Ascending aorta (tissue), 2 donors: ENCODE data around the gene C5orf47. TPM values are rescaled to one million over a fixed set of nuclear protein-coding genes. Genes with fewer than 3 reads are reported as not detected.

Experiments
- DNase-seq, 2 donors: peaks; one replicate each; pipeline ENCODE4 v3.0.0-alpha.2; 2019; ENCODE audit warnings: low spot score in 2 of 2
- H3K27ac ChIP-seq, 2 donors: fragments of 200-600 bp; sonication (generic); one replicate each; pipeline ENCODE4 v1.5.1; 2016 to 2017; ENCODE audit warnings: mild to moderate bottlenecking in 1 of 2
- H3K27me3 ChIP-seq: fragments of 200-600 bp; sonication (generic); one replicate; pipeline ENCODE4 v1.5.1; 2017
- H3K36me3 ChIP-seq, 2 donors: fragments of 200-600 bp; sonication (generic); one replicate each; pipeline ENCODE4 v1.5.1; 2016
- H3K4me1 ChIP-seq, 2 donors: fragments of 200-600 bp; sonication (generic); one replicate each; pipeline ENCODE4 v1.5.1; 2016 to 2017; ENCODE audit warnings: mild to moderate bottlenecking in 1 of 2
- H3K4me3 ChIP-seq, 2 donors: fragments of 200-600 bp; sonication (generic); one replicate each; pipeline ENCODE4 v1.5.1; 2016 to 2017; ENCODE audit warnings: mild to moderate bottlenecking in 1 of 2
- H3K9me3 ChIP-seq, 2 donors: fragments of 200-600 bp; sonication (generic); one replicate each; pipeline ENCODE4 v1.5.1; 2016
- intact Hi-C: fragments of 100-400 bp; cut with DNase I; formaldehyde crosslinking; loops from one replicate; pipeline ENCODE4 v1.15.1; 2023
- total RNA-seq: library from RNA; depleted of rRNA; stranded (reverse); fragments of >200 nt; gene quantifications from one replicate; pipeline ENCODE4 v1.1.0, GENCODE V29; 2016
- TF ChIP-seq, protein P1 (sequence below), 3 experiments: fragments of 200-600 bp in 2 of 3; fragments of 450-650 bp in 1 of 3; sonication (generic) in 2 of 3; IDR thresholded peaks; one replicate each; pipeline ENCODE4 v1.5.1; 2016 to 2019; ENCODE audit warnings: antibody characterized with exemption in 3 of 3, mild to moderate bottlenecking in 1 of 3, moderate library complexity in 1 of 3

Gene C5orf47
- total RNA-seq, 1 donor from 2014 or later: not detected

DNA sequence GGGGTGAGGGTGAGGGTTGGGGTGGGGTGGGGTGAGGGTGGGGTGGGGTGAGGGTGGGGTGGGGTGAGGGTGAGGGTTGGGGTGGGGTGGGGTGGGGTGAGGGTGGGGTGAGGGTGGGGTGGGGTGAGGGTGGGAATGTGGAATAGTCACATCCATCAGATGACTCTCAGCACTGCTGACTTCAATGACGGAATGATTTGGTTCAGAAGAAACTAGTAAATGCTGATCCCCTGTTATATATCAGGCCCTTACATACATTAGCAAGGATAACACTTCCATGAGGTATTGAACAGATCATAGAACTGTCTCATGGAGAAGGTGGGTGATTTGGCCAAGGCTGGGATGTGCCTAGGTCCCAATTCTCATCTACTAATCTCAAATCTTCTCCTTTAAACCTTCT, 24.5 kb upstream of the C5orf47 start:
- no peaks in the 10 kb centered on the region for H3K27me3 ChIP-seq

GRCh38 chr5:173967241-173967640, 21.7 kb upstream of the C5orf47 start:
- Histone ChIP-seq H3K27me3 (no peaks in the 10 kb centered on the region), H3K4me1 (peaks cover 0 to 4% of the 10 kb centered on the region in 2 donors), H3K27ac (no peak overlapping the region), H3K36me3 (no peaks in the 10 kb centered on the region), H3K4me3 (no peak overlapping the region), H3K9me3 (no peaks in the 10 kb centered on the region)
- intact Hi-C loops: no loop called here
- TF ChIP-seq, protein P1, sequence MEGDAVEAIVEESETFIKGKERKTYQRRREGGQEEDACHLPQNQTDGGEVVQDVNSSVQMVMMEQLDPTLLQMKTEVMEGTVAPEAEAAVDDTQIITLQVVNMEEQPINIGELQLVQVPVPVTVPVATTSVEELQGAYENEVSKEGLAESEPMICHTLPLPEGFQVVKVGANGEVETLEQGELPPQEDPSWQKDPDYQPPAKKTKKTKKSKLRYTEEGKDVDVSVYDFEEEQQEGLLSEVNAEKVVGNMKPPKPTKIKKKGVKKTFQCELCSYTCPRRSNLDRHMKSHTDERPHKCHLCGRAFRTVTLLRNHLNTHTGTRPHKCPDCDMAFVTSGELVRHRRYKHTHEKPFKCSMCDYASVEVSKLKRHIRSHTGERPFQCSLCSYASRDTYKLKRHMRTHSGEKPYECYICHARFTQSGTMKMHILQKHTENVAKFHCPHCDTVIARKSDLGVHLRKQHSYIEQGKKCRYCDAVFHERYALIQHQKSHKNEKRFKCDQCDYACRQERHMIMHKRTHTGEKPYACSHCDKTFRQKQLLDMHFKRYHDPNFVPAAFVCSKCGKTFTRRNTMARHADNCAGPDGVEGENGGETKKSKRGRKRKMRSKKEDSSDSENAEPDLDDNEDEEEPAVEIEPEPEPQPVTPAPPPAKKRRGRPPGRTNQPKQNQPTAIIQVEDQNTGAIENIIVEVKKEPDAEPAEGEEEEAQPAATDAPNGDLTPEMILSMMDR (IDR thresholded peaks at IDR 0.05): no peak
- no peak for DNase-seq

More for the DNA sequence above, 24.5 kb upstream of the C5orf47 start:
- no peak overlapping the region for H3K4me3 ChIP-seq
- DNase-seq: no peak
- H3K27ac ChIP-seq: no peak overlapping the region
- TF ChIP-seq, protein P1 (IDR thresholded peaks at IDR 0.05): no peak
- no peaks in the 10 kb centered on the region for H3K4me1 ChIP-seq
- intact Hi-C loops: no loop called here
- no peaks in the 10 kb centered on the region for H3K36me3 ChIP-seq
- H3K9me3 ChIP-seq: no peaks in the 10 kb centered on the region

- intact Hi-C loops: no loop called here
- no peaks in the 10 kb centered on the region for H3K27me3 ChIP-seq
- no peaks in the 10 kb centered on the region for H3K36me3 ChIP-seq
- H3K27ac ChIP-seq: no peak overlapping the region
- TF ChIP-seq, protein P1 (IDR thresholded peaks at IDR 0.05): no peak
- no peak overlapping the region for H3K4me3 ChIP-seq
- peaks cover 4 to 5% of the 10 kb centered on the region in 2 donors for H3K4me1 ChIP-seq
- no peaks in the 10 kb centered on the region for H3K9me3 ChIP-seq
- DNase-seq: no peak
These were observed 20.7 kb upstream of the C5orf47 start for GRCh38 chr5:173968154-173968797.

- peaks cover 4 to 10% of the 10 kb centered on the region in 2 donors for H3K4me1 ChIP-seq
These were observed 19.6 kb upstream of the C5orf47 start for GRCh38 chr5:173969167-173970049.

DNA sequence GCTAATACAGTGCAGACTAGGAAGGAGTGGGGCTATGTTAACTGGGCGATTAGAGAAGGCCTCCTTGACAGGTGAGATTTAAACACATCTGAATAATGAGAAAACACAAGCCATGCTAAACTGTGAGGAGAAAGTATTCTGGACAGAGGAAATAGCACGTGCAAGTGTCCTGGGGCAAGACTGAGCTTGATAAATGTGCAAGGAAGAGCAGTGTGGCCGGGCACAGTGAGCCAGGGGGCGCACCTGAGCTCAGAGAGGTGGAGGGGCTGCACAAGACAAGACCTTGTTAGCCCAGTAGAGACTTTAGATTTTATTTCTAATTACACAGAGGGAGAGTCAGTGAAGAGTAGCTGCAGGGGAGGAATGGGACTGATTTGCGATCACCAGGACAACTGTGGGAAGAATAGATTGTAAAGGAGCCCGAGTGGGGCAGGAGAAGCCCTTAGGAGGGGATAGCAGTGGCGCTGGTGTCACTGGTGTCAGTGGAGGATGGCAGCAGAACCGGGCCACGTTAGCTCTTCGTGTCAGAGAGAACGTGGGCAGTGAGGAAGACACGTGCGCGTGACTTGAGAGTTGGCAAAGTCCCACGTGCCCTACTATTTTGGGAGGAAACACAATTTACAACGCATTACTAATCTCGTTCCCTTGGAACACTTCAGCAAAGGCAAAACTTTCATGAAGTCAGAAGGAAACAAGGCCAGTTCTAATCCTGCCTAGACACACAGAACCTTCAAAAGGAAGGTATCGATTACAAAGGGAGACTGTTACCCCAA, 17.9 kb upstream of the C5orf47 start:
- no peaks in the 10 kb centered on the region for H3K9me3 ChIP-seq
- intact Hi-C loops: loop anchor here (5.0 kb wide), 3 partner anchors 54 to 341 kb away; no protein-coding TSS in a partner anchor
- H3K36me3 ChIP-seq: no peaks in the 10 kb centered on the region
- no peak for DNase-seq
- TF ChIP-seq, protein P1 (IDR thresholded peaks at IDR 0.05): peak in 1 of 3 experiments; percentile 8
- H3K4me1 ChIP-seq: peaks cover 4 to 10% of the 10 kb centered on the region in 2 donors
- H3K27me3 ChIP-seq: no peaks in the 10 kb centered on the region
- no peak overlapping the region for H3K4me3 ChIP-seq
- no peak overlapping the region for H3K27ac ChIP-seq

More at GRCh38 chr5:173969167-173970049, 19.6 kb upstream of the C5orf47 start:
- Histone ChIP-seq H3K27me3 (no peaks in the 10 kb centered on the region), H3K4me3 (no peak overlapping the region), H3K27ac (peak overlapping the region in 1 of 2 donors; percentile 27), H3K9me3 (no peaks in the 10 kb centered on the region), H3K36me3 (no peaks in the 10 kb centered on the region)
- intact Hi-C loops: loop anchor here (5.0 kb wide), 3 partner anchors 52 to 343 kb away; no protein-coding TSS in a partner anchor
- TF ChIP-seq, protein P1 (IDR thresholded peaks at IDR 0.05): no peak
- DNase-seq: no peak
